ENCODE data around the gene POLR3A. TPM values are rescaled to one million over a fixed set of nuclear protein-coding genes. Genes with fewer than 3 reads are reported as not detected.

POLR3A gene
- total RNA-seq, 1 experiment from 2014 or later, result 38.0 TPM

GRCh38 chr10:78072504-78072903 is 43.2 kb upstream of the POLR3A start:
- H3K27ac ChIP-seq (ENCODE audit: insufficient read length, low read depth, low read length), result no peak overlapping the region
- peaks cover 10 to 19% (median 16%) of the 10 kb centered on the region in 3 experiments for H3K36me3 Mint-ChIP-seq (ENCODE audit: insufficient read depth in 1 of 3, low read depth in 3 of 3)
- no peak overlapping the region for H3K18ac ChIP-seq (ENCODE audit: insufficient read length, low read depth, low read length)
- no peak overlapping the region for H2AFZ ChIP-seq (ENCODE audit: low read length)
- H3K4me3 Mint-ChIP-seq, result no peak overlapping the region
- peaks cover 4% of the 10 kb centered on the region in 2 experiments for H3K4me1 Mint-ChIP-seq
- no peak for DNase-seq
- H3K9ac ChIP-seq (ENCODE audit: extremely low read depth, insufficient read length, low read length), result no peak overlapping the region
- no peaks in the 10 kb centered on the region for H3K79me2 ChIP-seq (ENCODE audit: insufficient read depth, low read length)
- H4K20me1 ChIP-seq (ENCODE audit: control insufficient read depth, insufficient read depth, insufficient read length), result no peaks in the 10 kb centered on the region
- H4K91ac ChIP-seq (ENCODE audit: insufficient read length, low read depth, low read length), result no peak overlapping the region
- no peak overlapping the region for H2BK120ac ChIP-seq (ENCODE audit: low read depth, low read length, poor library complexity, severe bottlenecking)
- no peak overlapping the region for H2BK20ac ChIP-seq (ENCODE audit: low read depth, low read length, poor library complexity, severe bottlenecking)
- no peak overlapping the region for H4K5ac ChIP-seq (ENCODE audit: insufficient read length, low read depth, low read length)
- H2AK5ac ChIP-seq (ENCODE audit: insufficient read length, low read length), result no peak overlapping the region
- H3K4me1 ChIP-seq (ENCODE audit: insufficient read depth, low read length), result no peaks in the 10 kb centered on the region; the same call in 1 of the 2 replicates
- no peaks in the 10 kb centered on the region for H3K9me3 ChIP-seq (ENCODE audit: control insufficient read depth, low read depth, low read length)
- no peaks in the 10 kb centered on the region for H3K79me1 ChIP-seq (ENCODE audit: insufficient read depth, low read depth, low read length, poor library complexity, severe bottlenecking)
- no peak overlapping the region for H3K14ac ChIP-seq (ENCODE audit: insufficient read depth, low read length)
- no peak overlapping the region for H4K8ac ChIP-seq (replicated peaks; ENCODE audit: insufficient read length, low read depth, low read length)
- no peak overlapping the region for H3K23ac ChIP-seq (ENCODE audit: insufficient read length, low read depth, low read length)
- no peak overlapping the region for H2BK15ac ChIP-seq (ENCODE audit: low read depth, low read length)
- H3K27me3 ChIP-seq (ENCODE audit: insufficient read depth, low read length), result no peaks in the 10 kb centered on the region
- no peaks in the 10 kb centered on the region for H3K23me2 ChIP-seq (ENCODE audit: insufficient read length, low read depth, low read length, poor library complexity, severe bottlenecking)
- H3K9me3 Mint-ChIP-seq, result peaks cover 34 to 38% of the 10 kb centered on the region in 2 experiments
- H3K27me3 Mint-ChIP-seq (ENCODE audit: low read depth), result peaks cover 1% of the 10 kb centered on the region
- no peak for TF ChIP-seq CTCF (conservative IDR thresholded peaks at IDR 0.05)
- no peak overlapping the region for H3K4ac ChIP-seq (ENCODE audit: low read depth, low read length)
- peak overlapping the region in 1 of 3 experiments; percentile 54; a peak in 1 of 7 replicates for H3K27ac Mint-ChIP-seq
- no peak overlapping the region for H3T11ph ChIP-seq (ENCODE audit: low read length)
- H2BK5ac ChIP-seq (ENCODE audit: insufficient read length, low read length), result no peak overlapping the region
- no peak overlapping the region for H3K56ac ChIP-seq (ENCODE audit: insufficient read length, low read depth, low read length)
- no peak overlapping the region for H3K4me2 ChIP-seq (ENCODE audit: insufficient read depth, insufficient read length, low read length)
- no peak overlapping the region for H2BK12ac ChIP-seq (ENCODE audit: insufficient read length, low read depth, low read length)
